NCI-H128 (cell line): ENCODE measurements around the gene TM9SF3.
A peak's percentile ranks its signal among the peaks of the same experiment; 100 is the strongest.
"Not testable (repeated sequence)": the region's sequence is repeated elsewhere in the genome, so short reads cannot be mapped to it uniquely, and the experiment has no call there.

ENCODE experiments used
- DNase-seq: peaks from one replicate; lab custom pipeline; 2025; ENCODE audit not compliant: unreplicated experiment; lab: John Stamatoyannopoulos, UW

TM9SF3 gene

DNA sequence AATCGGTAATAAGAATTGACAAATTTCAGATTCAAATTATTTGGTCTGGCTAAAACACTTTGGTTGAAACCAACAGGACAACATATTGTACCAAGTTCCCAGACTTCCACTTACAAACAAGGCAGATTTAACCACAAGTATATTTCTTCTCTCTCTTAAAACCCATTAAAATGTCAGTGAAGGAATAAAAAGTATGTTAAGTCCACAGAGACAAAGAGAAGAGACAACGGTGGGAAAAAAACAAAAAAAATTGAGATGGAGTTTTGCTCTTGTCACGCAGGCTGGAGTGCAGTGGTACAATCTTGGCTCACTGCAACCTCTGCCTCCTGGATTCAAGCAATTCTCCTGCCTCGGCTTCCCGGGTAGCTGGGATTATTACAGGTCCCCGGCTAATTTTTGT is 16.3 kb downstream of the TM9SF3 start:
- DNase-seq = no peak

- no peak for DNase-seq
These were observed 18.4 kb downstream of the TM9SF3 start for GRCh38 chr10:96568402-96568801.

GRCh38 chr10:96565774-96566173 is 21.0 kb downstream of the TM9SF3 start:
- DNase-seq = no peak

- no peak for DNase-seq
These were observed 25.6 kb downstream of the TM9SF3 start for GRCh38 chr10:96560966-96561887.

DNA sequence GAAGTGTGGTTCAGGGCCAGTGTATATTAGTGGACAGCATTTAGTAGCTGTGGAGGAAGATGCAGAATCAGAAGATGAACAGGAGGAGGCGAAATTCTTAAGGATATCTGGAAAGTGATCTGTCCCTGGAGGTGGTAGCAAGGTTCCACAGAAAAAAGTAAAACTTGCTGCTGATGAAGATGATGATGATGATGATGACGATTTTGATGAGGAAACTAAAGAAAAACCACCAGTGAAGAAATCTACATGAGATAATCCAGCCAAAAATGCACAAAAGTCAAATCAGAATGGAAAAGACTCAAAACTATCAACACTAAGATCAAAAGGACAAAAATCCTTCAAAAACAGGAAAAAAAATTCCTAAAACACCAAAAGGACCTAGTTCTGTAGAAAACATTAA is 26.3 kb downstream of the TM9SF3 start:
- DNase-seq = no peak

- no peak for DNase-seq
These were observed 30.8 kb downstream of the TM9SF3 start for GRCh38 chr10:96556003-96556402.

GRCh38 chr10:96555330-96555729 is 31.5 kb downstream of the TM9SF3 start:
- DNase-seq = no peak

DNA sequence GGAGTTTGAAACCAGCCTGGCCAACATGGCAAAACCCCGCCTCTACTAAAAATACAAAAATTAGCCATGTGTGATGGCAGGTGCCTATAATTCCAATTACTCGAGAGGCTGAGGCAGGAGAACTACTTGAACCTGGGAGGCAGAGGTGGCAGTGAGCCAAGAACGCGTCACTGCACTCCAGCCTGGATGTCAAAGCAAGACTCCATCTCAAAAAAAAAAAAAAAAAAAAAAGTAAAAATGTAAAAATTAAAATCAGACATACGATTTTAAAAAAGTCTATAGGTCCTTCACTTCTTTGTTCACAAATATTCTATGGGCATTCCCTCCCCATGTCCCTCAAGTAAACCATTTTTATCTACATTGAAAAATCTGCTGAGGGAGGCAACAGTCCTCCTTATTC is 38.2 kb downstream of the TM9SF3 start:
- DNase-seq = peak; percentile 6

DNA sequence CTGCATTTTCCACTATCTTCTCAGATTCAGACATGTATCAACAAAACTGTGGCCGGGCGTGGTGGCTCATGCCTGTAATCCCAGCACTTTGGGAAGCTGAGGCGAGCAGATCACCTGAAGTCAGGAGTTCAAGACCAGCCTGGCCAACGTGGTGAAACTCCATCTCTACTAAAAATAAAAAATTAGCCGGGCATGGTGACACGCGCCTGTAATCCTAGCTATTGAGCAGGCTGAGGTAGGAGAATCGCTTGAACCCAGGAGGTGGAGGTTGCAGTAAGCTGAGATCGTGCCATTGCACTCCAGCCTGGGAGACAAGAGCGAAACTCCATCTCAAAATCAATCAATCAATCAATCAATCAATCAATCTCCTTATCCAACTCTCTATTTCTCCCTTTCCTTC is 41.3 kb downstream of the TM9SF3 start:
- DNase-seq = not testable (repeated sequence)

- no peak for DNase-seq
These were observed 44.9 kb downstream of the TM9SF3 start for GRCh38 chr10:96541921-96542320.

GRCh38 chr10:96540240-96540639 is 46.6 kb downstream of the TM9SF3 start:
- DNase-seq = no peak

DNA sequence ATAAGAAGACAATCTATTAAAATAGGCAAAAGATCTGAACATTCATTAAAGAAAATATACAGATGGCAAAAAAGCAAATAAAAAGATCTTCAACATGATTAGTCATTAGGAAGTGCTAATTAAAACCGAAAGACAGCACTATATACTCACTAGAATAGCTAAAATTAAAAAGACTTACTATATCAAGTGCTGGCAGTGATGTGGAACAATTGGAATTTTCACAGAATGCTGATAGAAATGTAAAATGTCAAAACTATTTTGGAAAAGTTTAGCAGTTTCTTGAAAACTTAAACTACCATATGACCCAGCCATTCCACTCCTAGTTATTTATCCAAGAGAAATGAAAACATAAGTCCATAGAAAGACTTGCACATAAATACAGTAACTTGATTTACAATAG is 48.1 kb downstream of the TM9SF3 start:
- no peak for DNase-seq

GRCh38 chr10:96536129-96536528 is 50.7 kb downstream of the TM9SF3 start:
- no peak for DNase-seq

- DNase-seq = no peak
These were observed 54.3 kb downstream of the TM9SF3 start for GRCh38 chr10:96532523-96532922.

- DNase-seq = no peak
These were observed 57.1 kb downstream of the TM9SF3 start for GRCh38 chr10:96529634-96530279.

DNA sequence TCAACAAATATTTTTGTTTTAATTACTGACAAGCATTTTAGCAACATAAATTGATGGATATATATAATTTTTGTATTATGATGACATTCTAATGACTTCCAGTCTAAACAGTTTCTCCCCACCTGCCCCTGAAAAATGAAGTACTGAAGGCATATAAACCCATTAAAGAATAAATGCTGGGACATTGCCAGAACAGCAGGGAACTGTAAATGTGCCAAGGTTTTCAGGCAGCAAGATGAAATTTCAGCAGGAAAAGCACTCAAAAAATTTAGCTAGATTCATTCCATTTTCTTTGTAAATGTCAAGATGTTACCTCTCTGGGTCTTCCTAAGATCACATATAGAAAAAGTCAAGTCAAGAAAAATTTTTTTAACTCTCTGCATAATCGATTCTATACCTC is 62.1 kb downstream of the TM9SF3 start:
- no peak for DNase-seq

DNA sequence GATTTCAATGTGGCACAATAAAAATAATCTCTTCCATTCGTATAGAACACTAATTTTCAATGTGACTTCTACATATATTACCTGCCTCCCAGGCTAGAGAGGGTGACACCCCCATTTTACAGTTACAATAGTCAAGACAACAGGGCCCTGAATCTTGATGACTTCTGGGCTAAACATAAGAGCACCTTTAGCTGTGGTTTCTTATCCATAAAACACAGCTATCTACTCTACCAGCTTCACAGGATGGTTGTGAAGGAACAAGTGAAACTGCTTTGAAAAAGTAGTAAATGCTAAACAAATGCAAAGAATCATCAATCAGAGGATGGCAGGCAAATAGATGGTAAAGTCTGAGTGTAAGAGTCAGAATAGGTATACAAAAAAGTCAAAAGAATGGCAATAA is 69.5 kb downstream of the TM9SF3 start:
- no peak for DNase-seq

- DNase-seq = no peak
These were observed 70.5 kb downstream of the TM9SF3 start for GRCh38 chr10:96516337-96516736.

DNA sequence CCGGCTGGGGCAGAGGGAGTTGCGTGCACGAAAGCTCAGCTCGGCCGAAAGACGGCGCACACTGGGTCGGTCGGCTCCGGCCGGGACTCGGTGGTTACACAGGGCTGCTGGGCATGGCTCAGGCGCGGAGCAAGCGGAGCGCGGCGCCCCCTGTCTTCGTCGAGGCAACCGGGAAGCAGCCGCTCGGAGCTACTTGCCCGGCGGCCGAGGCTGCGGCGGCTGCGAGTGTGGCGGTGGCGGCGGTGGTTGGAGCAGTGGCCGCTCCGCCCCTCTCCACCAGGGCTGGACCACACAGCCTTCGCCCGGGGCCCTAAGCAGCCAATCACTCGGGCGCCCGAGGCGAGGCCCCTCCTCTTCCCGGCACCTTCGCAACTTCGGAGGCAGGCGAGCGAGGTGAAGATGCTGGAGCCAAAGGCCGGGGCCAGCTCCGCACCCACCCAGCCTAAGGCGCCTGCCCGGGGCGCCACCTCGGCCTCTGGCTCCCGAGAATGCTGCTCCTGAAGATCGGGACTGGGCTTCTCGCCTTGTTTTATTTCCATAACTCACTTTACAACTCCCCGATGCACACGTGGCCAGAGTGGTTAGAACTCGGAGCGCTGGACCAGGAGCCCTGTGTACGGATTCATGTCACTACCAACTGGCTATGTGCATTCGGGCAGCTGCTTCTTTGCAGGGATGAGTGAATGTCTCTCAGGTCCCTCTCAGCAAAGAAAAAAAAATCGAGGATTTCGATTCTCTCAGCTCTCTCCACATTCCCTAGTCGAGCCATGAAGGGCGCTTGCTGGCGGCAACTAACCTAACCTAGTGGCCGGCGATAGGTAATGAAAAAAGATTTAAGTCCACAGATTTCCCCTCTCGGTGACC is 72.9 kb downstream of the TM9SF3 start, which contains the start of gene TLL2:
TLL2 (minus strand) TSS at position 229 of the 864 bp plus-strand sequence. CDS start 241 bp downstream, outside the sequence.
- peak; percentile 21 for DNase-seq

DNA sequence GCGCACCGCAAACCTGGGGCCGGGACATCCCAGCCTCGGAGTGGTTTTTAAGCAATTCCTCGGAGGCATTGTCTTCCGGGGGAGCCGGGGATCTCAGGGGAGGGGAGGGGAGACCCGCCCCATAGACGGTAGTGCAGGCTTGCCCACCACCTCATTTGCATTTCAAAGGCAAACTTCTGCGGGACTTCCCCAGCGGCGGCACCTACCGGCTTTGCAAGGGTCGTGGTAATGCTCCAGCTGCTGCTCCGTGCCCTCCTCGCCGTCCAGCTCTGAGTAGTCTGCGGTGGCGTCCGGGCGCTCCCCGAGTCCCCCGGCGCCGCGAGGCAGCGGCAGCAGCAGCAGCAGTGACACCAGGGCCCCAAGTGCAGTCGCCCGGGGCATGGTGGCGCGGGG is 73.5 kb downstream of the TM9SF3 start:
- DNase-seq = no peak

GRCh38 chr10:96512524-96513304 is 74.1 kb downstream of the TM9SF3 start:
- no peak for DNase-seq
